PC-3 (cell line): ENCODE results near the gene PDE6A. TPM values are rescaled to one million over a fixed set of nuclear protein-coding genes. Genes with fewer than 3 reads are reported as not detected.

Experiments used
- ATAC-seq: fragments of 200-7000 bp; cut with Tn5 transposase; 2 replicates; pipeline ENCODE4 v1.9.1; 2020; ENCODE audit warnings: mild to moderate bottlenecking, moderate library complexity
- BruUV-seq: library from RNA; stranded (reverse); fragments of 400-500 nt; replicated peaks from 2 replicates; lab custom pipeline; 2021; lab: Mats Ljungman, UMichigan
- CTCF ChIA-PET: fragments of 300-600 bp; sonication (Branson Sonifier 250); formaldehyde crosslinking; loops from one replicate; lab custom pipeline; 2022; ENCODE audit warnings: antibody characterized with exemption; lab: Charles Lee
- POLR2A ChIA-PET: fragments of 300-600 bp; sonication (Branson Sonifier 250); formaldehyde crosslinking; loops from one replicate; lab custom pipeline; 2022; ENCODE audit warnings: antibody characterized with exemption; ENCODE audit not compliant: unreplicated experiment; lab: Charles Lee
- DNase-seq: peaks from one replicate; pipeline ENCODE4 v3.0.0-alpha.2; 2015
- H2AFZ ChIP-seq: fragments of 300-600 bp; sonication (generic); 2 replicates; pipeline ENCODE4 v1.6.0; 2016; ENCODE audit warnings: antibody characterized with exemption, low read length
- H3F3A ChIP-seq: fragments of 300-600 bp; sonication (generic); one replicate; pipeline ENCODE4 v1.6.0; 2017; ENCODE audit warnings: antibody characterized with exemption, low read length, control low read depth, mild to moderate bottlenecking; ENCODE audit not compliant: unreplicated experiment
- H3K27ac ChIP-seq: fragments of 300-600 bp; sonication (generic); 2 replicates; pipeline ENCODE4 v1.5.1; 2016; ENCODE audit warnings: mild to moderate bottlenecking, low read length
- H3K27me3 ChIP-seq: fragments of 300-600 bp; sonication (generic); 2 replicates; pipeline ENCODE4 v1.6.1; 2016; ENCODE audit warnings: low read length, mixed read lengths
- H3K36me3 ChIP-seq: fragments of 300-600 bp; sonication (generic); 2 replicates; pipeline ENCODE4 v1.6.1; 2016; ENCODE audit warnings: low read depth, mixed run types, low read length, mixed read lengths
- H3K4me1 ChIP-seq: fragments of 300-600 bp; sonication (generic); 2 replicates; pipeline ENCODE4 v1.5.1; 2016; ENCODE audit warnings: low read length; ENCODE audit not compliant: insufficient read depth
- H3K4me2 ChIP-seq: fragments of 300-600 bp; sonication (generic); 2 replicates; pipeline ENCODE4 v1.6.0; 2016; ENCODE audit warnings: low read length
- H3K4me3 ChIP-seq: fragments of 300-600 bp; sonication (generic); 2 replicates; pipeline ENCODE4 v1.5.1; 2016; ENCODE audit warnings: mild to moderate bottlenecking, low read length, mixed read lengths
- H3K79me2 ChIP-seq: fragments of 300-600 bp; sonication (generic); 2 replicates; pipeline ENCODE4 v1.6.1; 2017; ENCODE audit warnings: low read length, mixed read lengths
- H3K9ac ChIP-seq: fragments of 300-600 bp; sonication (generic); 2 replicates; pipeline ENCODE4 v1.6.0; 2016; ENCODE audit warnings: mild to moderate bottlenecking, low read length
- H3K9me2 ChIP-seq: fragments of 300-600 bp; sonication (generic); replicated peaks from 2 replicates; pipeline ENCODE4 v1.6.1; 2016; ENCODE audit warnings: mixed run types, low read length, mixed read lengths
- H3K9me3 ChIP-seq: fragments of 300-600 bp; sonication (generic); 2 replicates; pipeline ENCODE4 v1.6.1; 2016; ENCODE audit warnings: low read length, mixed read lengths
- H4K20me1 ChIP-seq: fragments of 300-600 bp; sonication (generic); 2 replicates; pipeline ENCODE4 v1.6.1; 2016; ENCODE audit warnings: low read length, mixed read lengths
- EZH2 ChIP-seq: fragments of 300-600 bp; sonication (generic); IDR thresholded peaks from one replicate; pipeline ENCODE4 v1.6.1; 2017; ENCODE audit warnings: antibody characterized with exemption, mild to moderate bottlenecking, low read length; ENCODE audit not compliant: unreplicated experiment
- EZH2phosphoT487 ChIP-seq: fragments of 300-600 bp; sonication (generic); IDR thresholded peaks from 2 replicates; pipeline ENCODE4 v1.6.1; 2018; ENCODE audit warnings: mild to moderate bottlenecking, antibody characterized with exemption, low read length, borderline replicate concordance
- intact Hi-C: fragments of 100-400 bp; cut with micrococcal nuclease; formaldehyde crosslinking; loops from 2 replicates; pipeline ENCODE4 v1.9.0; 2023
- total RNA-seq: library from RNA; depleted of rRNA; stranded (reverse); fragments of >200 nt; gene quantifications from 2 replicates; pipeline ENCODE4 v1.2.3, GENCODE V29; 2014
- TF ChIP-seq, protein P1 (sequence below): fragments of 300-600 bp; sonication (generic); conservative IDR thresholded peaks from 2 replicates; pipeline ENCODE4 v1.5.1; 2017; ENCODE audit warnings: antibody characterized with exemption, low read depth, mild to moderate bottlenecking, low read length

Gene PDE6A
- total RNA-seq, 1 experiment from 2014 or later: not detected

DNA sequence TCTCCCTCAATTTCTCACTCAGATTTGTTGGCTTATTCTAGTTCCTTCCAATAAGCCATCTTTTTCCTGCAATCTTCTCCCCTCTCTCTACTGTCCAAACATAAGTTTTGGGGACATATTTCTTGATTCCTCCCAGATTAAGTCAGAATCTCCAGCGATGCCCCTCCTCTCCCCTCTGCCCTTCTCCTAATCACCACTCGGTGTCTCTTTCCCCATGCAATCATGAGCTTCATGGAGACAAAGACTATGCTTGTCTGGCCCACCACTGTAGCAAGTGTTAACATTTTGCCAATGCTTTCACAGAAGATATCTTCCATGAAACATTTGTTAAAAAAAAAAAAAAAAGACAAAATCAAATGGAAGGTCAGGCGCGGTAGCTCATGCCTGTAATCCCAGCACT lies 42.4 kb downstream of the PDE6A start:
- Histone ChIP-seq H3K4me3 (no peak overlapping the region), H3K9me3 (no peaks in the 10 kb centered on the region), H3K4me1 (no peaks in the 10 kb centered on the region), H3K4me2 (no peak overlapping the region), H3K27ac (no peak overlapping the region), H3F3A (no peaks in the 10 kb centered on the region), H3K9me2 (no peaks in the 10 kb centered on the region), H2AFZ (no peak overlapping the region), H4K20me1 (no peaks in the 10 kb centered on the region), H3K79me2 (no peaks in the 10 kb centered on the region), H3K9ac (no peak overlapping the region), H3K27me3 (no peaks in the 10 kb centered on the region), H3K36me3 (no peaks in the 10 kb centered on the region)
- ATAC-seq (peak; percentile 56; the same call in 1 of the 2 replicates), DNase-seq (no peak)
- BruUV-seq: no TSS peak
- CTCF ChIA-PET: interaction anchor here (0.6 to 1.9 kb wide), 3 partner anchors 57 to 74 kb away, joined by 8 to 13 read pairs (median 9); no protein-coding TSS in a partner anchor
- intact Hi-C loops: loop anchor here (1.0 kb wide), 1 partner anchor 57 kb away; no protein-coding TSS in a partner anchor
- POLR2A ChIA-PET: no interaction called here
- TF ChIP-seq, protein P1, sequence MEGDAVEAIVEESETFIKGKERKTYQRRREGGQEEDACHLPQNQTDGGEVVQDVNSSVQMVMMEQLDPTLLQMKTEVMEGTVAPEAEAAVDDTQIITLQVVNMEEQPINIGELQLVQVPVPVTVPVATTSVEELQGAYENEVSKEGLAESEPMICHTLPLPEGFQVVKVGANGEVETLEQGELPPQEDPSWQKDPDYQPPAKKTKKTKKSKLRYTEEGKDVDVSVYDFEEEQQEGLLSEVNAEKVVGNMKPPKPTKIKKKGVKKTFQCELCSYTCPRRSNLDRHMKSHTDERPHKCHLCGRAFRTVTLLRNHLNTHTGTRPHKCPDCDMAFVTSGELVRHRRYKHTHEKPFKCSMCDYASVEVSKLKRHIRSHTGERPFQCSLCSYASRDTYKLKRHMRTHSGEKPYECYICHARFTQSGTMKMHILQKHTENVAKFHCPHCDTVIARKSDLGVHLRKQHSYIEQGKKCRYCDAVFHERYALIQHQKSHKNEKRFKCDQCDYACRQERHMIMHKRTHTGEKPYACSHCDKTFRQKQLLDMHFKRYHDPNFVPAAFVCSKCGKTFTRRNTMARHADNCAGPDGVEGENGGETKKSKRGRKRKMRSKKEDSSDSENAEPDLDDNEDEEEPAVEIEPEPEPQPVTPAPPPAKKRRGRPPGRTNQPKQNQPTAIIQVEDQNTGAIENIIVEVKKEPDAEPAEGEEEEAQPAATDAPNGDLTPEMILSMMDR: no peak
- no peak for TF ChIP-seq EZH2phosphoT487
- no peak for TF ChIP-seq EZH2

DNA sequence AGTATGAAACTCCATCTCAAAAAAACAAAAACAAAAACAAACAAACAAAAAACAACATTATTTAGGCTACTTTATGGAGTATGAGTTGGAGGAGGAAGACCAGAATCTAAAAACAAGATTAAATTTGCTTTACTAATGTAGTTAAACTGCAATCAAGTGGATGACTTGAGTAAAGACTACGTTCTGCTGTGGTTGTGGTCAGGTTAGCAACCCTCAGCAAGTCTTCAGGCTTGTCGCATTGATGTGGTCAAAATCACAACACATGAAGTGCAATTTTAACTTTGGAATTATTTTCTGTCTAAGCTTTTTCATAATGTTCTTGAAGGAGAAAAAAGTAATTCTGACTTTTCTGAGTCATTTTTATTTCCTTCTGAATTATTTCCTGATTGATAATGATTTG lies 43.1 kb downstream of the PDE6A start:
- H3K9me2 ChIP-seq: no peaks in the 10 kb centered on the region
- H4K20me1 ChIP-seq: no peaks in the 10 kb centered on the region
- no peak overlapping the region for H3K9ac ChIP-seq
- H3K4me3 ChIP-seq: no peak overlapping the region
- H3K79me2 ChIP-seq: no peaks in the 10 kb centered on the region
- H3K36me3 ChIP-seq: no peaks in the 10 kb centered on the region
- H3K27ac ChIP-seq: no peak overlapping the region
- ChIA-PET POLR2A (no interaction called here), CTCF (interaction anchor here (1.4 to 1.9 kb wide), 2 partner anchors 58 to 60 kb away, joined by 9 to 13 read pairs; no protein-coding TSS in a partner anchor)
- no peaks in the 10 kb centered on the region for H3K9me3 ChIP-seq
- DNase-seq: no peak
- H3F3A ChIP-seq: no peaks in the 10 kb centered on the region
- no peaks in the 10 kb centered on the region for H3K27me3 ChIP-seq
- no peak for ATAC-seq
- no peak overlapping the region for H3K4me2 ChIP-seq
- no peak overlapping the region for H2AFZ ChIP-seq
- no peak for TF ChIP-seq EZH2phosphoT487
- TF ChIP-seq EZH2: no peak
- TF ChIP-seq, protein P1: no peak
- no TSS peak for BruUV-seq
- intact Hi-C loops: no loop called here
- peaks cover 2% of the 10 kb centered on the region for H3K4me1 ChIP-seq

DNA sequence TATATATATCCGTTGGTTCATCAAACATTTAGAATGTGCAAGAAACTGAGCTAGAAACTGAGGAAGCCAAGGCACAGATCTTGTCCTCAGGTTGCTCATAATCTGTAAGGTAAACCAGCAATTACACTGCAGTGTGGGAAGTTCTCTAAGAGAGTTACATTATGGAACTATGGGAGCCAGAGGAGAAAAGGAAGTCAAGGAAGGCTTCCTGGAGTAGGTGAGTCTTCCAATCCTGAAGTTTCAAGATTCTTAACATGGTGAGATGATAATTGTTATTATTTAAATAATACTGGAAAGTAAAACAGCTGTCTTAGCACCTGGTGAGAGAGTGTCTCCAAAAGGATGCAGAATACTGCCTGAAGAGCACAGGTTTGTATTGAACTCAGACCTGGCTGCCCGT lies 44.2 kb downstream of the PDE6A start:
- DNase-seq (no peak), ATAC-seq (no peak)
- H3F3A ChIP-seq: no peaks in the 10 kb centered on the region
- intact Hi-C loops: no loop called here
- no peaks in the 10 kb centered on the region for H4K20me1 ChIP-seq
- ChIA-PET POLR2A (no interaction called here), CTCF (no interaction called here)
- H3K4me1 ChIP-seq: peaks cover 11% of the 10 kb centered on the region
- no peak overlapping the region for H2AFZ ChIP-seq
- H3K79me2 ChIP-seq: no peaks in the 10 kb centered on the region
- H3K9ac ChIP-seq: no peak overlapping the region
- H3K27me3 ChIP-seq: no peaks in the 10 kb centered on the region
- no peak overlapping the region for H3K4me3 ChIP-seq
- TF ChIP-seq EZH2phosphoT487 (no peak), EZH2 (no peak)
- TF ChIP-seq, protein P1: no peak
- no peaks in the 10 kb centered on the region for H3K36me3 ChIP-seq
- no peaks in the 10 kb centered on the region for H3K9me2 ChIP-seq
- H3K9me3 ChIP-seq: no peaks in the 10 kb centered on the region
- BruUV-seq: no TSS peak
- H3K27ac ChIP-seq: no peak overlapping the region
- H3K4me2 ChIP-seq: no peak overlapping the region
